Fibroblast of the aortic adventitia (primary cell): ENCODE results near the gene PGM2. TPM values are rescaled to one million over a fixed set of nuclear protein-coding genes. Genes with fewer than 3 reads are reported as not detected.

Experiments
- DNase-seq: peaks from one replicate; pipeline ENCODE4 v3.0.0-alpha.2; 2010; ENCODE audit warnings: low read depth
- H3K4me3 ChIP-seq: 2 replicates; pipeline ENCODE4 v1.5.1; 2011; ENCODE audit warnings: low read depth, mild to moderate bottlenecking, control low read depth, low read length, moderate library complexity
- total RNA-seq: library from RNA; depleted of rRNA; stranded (reverse); fragments of >200 nt; gene quantifications from 2 replicates; pipeline ENCODE4 v1.2.3, GENCODE V29; 2012; ENCODE audit warnings: low replicate concordance
- TF ChIP-seq, protein P1 (sequence below): IDR thresholded peaks from 2 replicates; pipeline ENCODE4 v1.5.1; 2011; ENCODE audit warnings: mild to moderate bottlenecking, low read length, control low read depth, inconsistent platforms; ENCODE audit not compliant: insufficient read depth

PGM2 gene
- total RNA-seq, 1 donor: 21.4 TPM

DNA sequence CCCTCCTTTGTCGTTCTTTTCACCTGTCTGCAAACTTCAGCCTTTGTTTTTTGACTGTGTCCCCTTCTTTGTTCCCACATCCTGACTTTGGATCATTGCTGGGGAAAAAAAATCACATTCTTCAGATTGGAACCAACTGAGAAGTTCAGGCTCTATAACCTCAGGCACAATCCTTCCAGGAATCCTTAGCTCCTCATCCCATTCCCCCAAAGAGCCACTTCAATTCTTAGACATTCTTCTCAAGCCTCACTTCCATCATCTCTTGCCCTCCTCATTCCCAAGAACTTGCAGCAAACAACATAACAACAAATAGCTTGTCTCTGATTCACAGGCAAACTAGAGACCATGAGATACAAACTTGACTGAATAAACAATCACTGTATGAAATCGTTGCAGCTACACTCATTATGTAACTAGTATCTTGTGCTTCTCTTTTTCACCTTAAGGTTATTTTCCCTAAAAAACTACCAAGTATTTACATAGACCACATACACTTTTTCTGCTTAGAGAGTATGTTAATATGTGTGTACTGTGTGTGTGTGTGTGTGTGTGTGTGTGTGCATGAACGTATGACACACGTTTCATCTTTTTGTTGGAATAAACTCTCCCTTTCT is 26.4 kb upstream of the PGM2 start:
- TF ChIP-seq, protein P1, sequence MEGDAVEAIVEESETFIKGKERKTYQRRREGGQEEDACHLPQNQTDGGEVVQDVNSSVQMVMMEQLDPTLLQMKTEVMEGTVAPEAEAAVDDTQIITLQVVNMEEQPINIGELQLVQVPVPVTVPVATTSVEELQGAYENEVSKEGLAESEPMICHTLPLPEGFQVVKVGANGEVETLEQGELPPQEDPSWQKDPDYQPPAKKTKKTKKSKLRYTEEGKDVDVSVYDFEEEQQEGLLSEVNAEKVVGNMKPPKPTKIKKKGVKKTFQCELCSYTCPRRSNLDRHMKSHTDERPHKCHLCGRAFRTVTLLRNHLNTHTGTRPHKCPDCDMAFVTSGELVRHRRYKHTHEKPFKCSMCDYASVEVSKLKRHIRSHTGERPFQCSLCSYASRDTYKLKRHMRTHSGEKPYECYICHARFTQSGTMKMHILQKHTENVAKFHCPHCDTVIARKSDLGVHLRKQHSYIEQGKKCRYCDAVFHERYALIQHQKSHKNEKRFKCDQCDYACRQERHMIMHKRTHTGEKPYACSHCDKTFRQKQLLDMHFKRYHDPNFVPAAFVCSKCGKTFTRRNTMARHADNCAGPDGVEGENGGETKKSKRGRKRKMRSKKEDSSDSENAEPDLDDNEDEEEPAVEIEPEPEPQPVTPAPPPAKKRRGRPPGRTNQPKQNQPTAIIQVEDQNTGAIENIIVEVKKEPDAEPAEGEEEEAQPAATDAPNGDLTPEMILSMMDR: no peak
- DNase-seq: no peak
- H3K4me3 ChIP-seq: no peak overlapping the region

DNA sequence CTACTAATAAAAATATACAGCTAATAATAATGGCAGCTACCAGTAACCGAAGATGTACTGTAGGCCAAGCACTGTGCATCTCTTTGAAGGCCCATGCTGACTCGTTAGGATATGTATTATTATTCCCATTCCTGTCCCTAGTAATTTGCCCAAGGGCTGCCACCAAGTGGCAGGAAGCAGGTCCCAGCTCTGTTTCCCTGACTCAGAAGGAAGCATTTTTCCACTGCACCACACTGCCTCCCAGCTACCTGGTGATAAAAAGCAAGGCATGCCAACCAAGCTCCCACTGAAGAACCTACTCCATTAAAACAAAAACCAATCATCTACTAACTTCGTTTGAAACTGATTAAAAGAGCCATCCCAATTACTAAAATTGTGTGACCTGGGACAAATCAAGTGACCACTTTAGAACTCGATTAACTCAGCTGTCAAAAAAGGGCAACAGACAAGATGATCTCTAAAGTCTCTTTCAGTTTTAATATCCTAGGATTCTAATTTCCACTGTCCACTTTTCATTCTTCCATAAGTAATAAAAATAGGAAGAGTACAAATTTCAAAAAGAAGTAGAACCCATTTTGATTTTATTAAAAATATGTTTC is 24.3 kb upstream of the PGM2 start:
- TF ChIP-seq, protein P1: peak; percentile 64
- peak; percentile 68 for DNase-seq
- no peak overlapping the region for H3K4me3 ChIP-seq

DNA sequence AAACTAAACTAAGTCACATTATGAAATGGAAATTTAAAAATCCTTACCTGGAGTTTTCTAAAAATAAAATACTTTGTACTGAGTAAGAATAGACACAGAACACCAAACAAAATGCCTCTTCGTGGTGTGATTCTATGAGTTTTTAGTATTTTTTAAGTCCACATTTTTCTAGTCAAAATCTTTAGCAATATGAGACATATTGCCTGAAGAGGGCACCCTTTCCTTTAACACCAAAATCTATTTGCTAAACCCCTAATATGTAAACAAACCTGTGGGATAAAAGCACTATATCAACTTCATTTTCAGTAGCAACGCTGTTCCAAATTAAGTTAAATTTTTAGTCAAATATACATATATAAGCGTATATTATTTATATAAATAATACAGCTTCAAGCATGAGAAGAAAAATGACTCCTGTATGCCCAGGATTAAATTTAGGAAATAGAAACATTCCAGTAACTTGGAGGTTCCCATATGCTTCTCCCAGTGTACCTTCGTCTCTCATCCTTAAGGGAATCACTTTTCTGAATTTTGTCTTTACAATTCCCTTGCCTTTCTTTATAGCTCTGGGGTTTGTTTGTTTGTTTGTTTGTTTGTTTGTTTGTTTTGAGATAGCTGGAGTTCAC is 23.0 kb upstream of the PGM2 start:
- DNase-seq: peak; percentile 80
- no peak overlapping the region for H3K4me3 ChIP-seq
- TF ChIP-seq, protein P1: peak; percentile 56

DNA sequence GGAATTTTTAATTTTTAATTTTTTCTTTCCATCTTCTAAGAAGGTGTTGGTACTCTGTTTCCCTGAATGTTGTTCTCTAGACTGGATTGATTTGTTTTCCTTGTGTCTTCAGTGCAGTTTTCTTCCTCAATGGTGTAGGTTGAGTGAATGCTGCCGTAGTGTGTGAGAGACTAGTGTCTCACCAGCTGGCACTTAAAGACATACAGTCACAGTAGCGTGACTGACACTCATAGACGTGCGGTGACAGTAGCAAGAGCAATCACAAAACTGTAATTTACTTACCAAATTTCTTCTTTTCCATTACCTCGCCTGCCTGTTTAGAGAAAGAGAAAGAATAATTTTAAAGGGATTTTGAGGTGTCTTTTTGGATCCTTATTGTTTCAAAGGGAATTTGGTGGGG is 21.4 kb upstream of the PGM2 start:
- no peak overlapping the region for H3K4me3 ChIP-seq
- TF ChIP-seq, protein P1: no peak

DNA sequence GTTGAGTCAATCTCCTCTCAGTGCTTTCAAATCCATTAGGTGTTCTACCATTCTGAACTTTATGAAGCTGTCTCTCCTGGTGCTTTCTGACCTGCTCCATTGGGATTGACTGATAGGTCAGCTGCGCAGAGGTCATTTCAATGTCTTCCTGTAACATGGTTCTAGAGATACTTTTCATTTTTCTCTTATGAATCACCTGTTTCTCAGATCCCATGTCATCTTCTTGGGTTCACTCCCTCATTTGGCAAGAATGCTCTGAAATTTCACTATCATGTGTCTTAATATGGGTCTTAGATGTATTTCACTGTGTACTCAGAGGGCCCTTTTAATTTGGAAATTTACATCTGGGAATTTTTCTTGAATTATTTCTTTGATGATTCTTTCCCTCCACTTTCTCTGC is 13.8 kb upstream of the PGM2 start:
- no peak overlapping the region for H3K4me3 ChIP-seq
- TF ChIP-seq, protein P1: no peak
- DNase-seq: peak; percentile 36

More for the DNA sequence above, 21.4 kb upstream of the PGM2 start:
- no peak for DNase-seq

DNA sequence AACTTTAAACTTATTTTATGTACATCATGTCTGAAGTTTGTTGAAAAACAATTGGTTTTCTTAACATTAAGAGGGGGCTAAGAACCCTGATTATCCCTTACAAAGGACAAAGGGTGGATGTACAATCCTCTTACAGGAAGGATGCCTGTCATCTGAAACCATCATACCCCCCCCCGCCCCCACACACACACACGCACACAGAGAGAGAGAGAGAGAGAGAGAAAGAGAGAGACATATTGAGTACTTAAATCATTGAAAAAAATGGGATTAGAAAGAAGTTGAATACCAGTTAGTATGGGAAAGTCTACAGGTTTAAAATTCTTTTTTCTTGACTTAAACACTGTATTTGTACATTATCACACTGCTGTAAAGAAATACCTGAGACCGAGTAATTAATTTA is 10.9 kb upstream of the PGM2 start:
- TF ChIP-seq, protein P1: no peak
- H3K4me3 ChIP-seq: no peak overlapping the region
- DNase-seq: no peak
